SK-N-SH treated with all-trans-retinoic acid at 6 μM for 48 hours (cell line): ENCODE results near the gene RADIL.

Experiments
- ATAC-seq: fragments of 200-7000 bp; cut with Tn5 transposase; 3 replicates; pipeline ENCODE4 v1.9.1; 2020; ENCODE audit warnings: mild to moderate bottlenecking, moderate library complexity
- ARNTL ChIP-seq: fragments of 450-650 bp; formaldehyde crosslinking; IDR thresholded peaks from 2 replicates; pipeline ENCODE4 v1.5.0; 2020; ENCODE audit warnings: low read depth, mild to moderate bottlenecking, moderate library complexity, borderline replicate concordance
- BACH2 ChIP-seq: fragments of 250-450 bp; sonication (Bioruptor Pico); IDR thresholded peaks from 2 replicates; pipeline ENCODE4 v1.9.0; 2021; ENCODE audit warnings: mild to moderate bottlenecking, borderline replicate concordance
- CSDC2 ChIP-seq: fragments of 250-450 bp; sonication (Bioruptor Pico); IDR thresholded peaks from 2 replicates; pipeline ENCODE4 v1.5.0; 2020; ENCODE audit warnings: mild to moderate bottlenecking, moderate library complexity
- CSRNP3 ChIP-seq: fragments of 250-450 bp; sonication (Bioruptor Pico); IDR thresholded peaks from 2 replicates; pipeline ENCODE4 v1.5.1; 2021; ENCODE audit warnings: mild to moderate bottlenecking, moderate library complexity
- ESRRG ChIP-seq: fragments of 250-450 bp; sonication (Bioruptor Pico); IDR thresholded peaks from 2 replicates; pipeline ENCODE4 v1.6.1; 2021; ENCODE audit warnings: mild to moderate bottlenecking
- GLIS3 ChIP-seq: fragments of 250-450 bp; sonication (Bioruptor Pico); IDR thresholded peaks from 2 replicates; pipeline ENCODE4 v1.5.0; 2020; ENCODE audit warnings: mild to moderate bottlenecking, moderate library complexity
- ISL1 ChIP-seq: fragments of 250-450 bp; sonication (Bioruptor Pico); IDR thresholded peaks from 2 replicates; pipeline ENCODE4 v2.1.2; 2022; ENCODE audit warnings: mild to moderate bottlenecking, moderate library complexity
- OSR1 ChIP-seq: fragments of 250-450 bp; sonication (Bioruptor Pico); IDR thresholded peaks from 2 replicates; pipeline ENCODE4 v1.8.0; 2022; ENCODE audit warnings: moderate library complexity, mild to moderate bottlenecking, inconsistent platforms
- PATZ1 ChIP-seq: fragments of 250-450 bp; sonication (Bioruptor Pico); IDR thresholded peaks from 2 replicates; pipeline ENCODE4 v1.8.0; 2020; ENCODE audit warnings: mild to moderate bottlenecking, moderate library complexity, borderline replicate concordance
- POU6F1 ChIP-seq: fragments of 250-450 bp; sonication (Bioruptor Pico); IDR thresholded peaks from 2 replicates; pipeline ENCODE4 v1.8.0; 2021; ENCODE audit warnings: low read depth, mild to moderate bottlenecking, moderate library complexity, borderline replicate concordance
- PPARA ChIP-seq: fragments of 250-450 bp; sonication (Bioruptor Pico); IDR thresholded peaks from 2 replicates; pipeline ENCODE4 v1.5.0; 2020; ENCODE audit warnings: mild to moderate bottlenecking, borderline replicate concordance
- RARB ChIP-seq: fragments of 250-450 bp; sonication (Bioruptor Pico); IDR thresholded peaks from 2 replicates; pipeline ENCODE4 v1.8.0; 2021; ENCODE audit warnings: mild to moderate bottlenecking, moderate library complexity
- SNAI2 ChIP-seq: fragments of 250-450 bp; sonication (Bioruptor Pico); IDR thresholded peaks from 2 replicates; pipeline ENCODE4 v1.5.0; 2020; ENCODE audit warnings: mild to moderate bottlenecking, moderate library complexity
- TCF4 ChIP-seq: fragments of 250-450 bp; sonication (Bioruptor Pico); IDR thresholded peaks from 2 replicates; pipeline ENCODE4 v1.8.0; 2021; ENCODE audit warnings: mild to moderate bottlenecking, moderate library complexity, borderline replicate concordance
- TOX ChIP-seq: fragments of 250-450 bp; sonication (Bioruptor Pico); IDR thresholded peaks from 2 replicates; pipeline ENCODE4 v1.8.0; 2021; ENCODE audit warnings: mild to moderate bottlenecking, moderate library complexity, borderline replicate concordance
- TSHZ2 ChIP-seq: fragments of 250-450 bp; sonication (Bioruptor Pico); IDR thresholded peaks from 2 replicates; pipeline ENCODE4 v1.5.0; 2020; ENCODE audit warnings: mild to moderate bottlenecking, moderate library complexity
- ZC3H10 ChIP-seq: fragments of 250-450 bp; sonication (Bioruptor Pico); IDR thresholded peaks from 2 replicates; pipeline ENCODE4 v1.5.1; 2021; ENCODE audit warnings: mild to moderate bottlenecking, moderate library complexity
- ZFP3 ChIP-seq: fragments of 250-450 bp; sonication (Bioruptor Pico); IDR thresholded peaks from 2 replicates; pipeline ENCODE4 v1.5.0; 2020; ENCODE audit warnings: mild to moderate bottlenecking, moderate library complexity
- ZFP30 ChIP-seq: fragments of 450-650 bp; formaldehyde crosslinking; IDR thresholded peaks from 2 replicates; pipeline ENCODE4 v1.5.0; 2022; ENCODE audit warnings: mild to moderate bottlenecking, moderate library complexity
- ZNF565 ChIP-seq: fragments of 450-650 bp; formaldehyde crosslinking; conservative IDR thresholded peaks from 2 replicates; pipeline ENCODE4 v1.5.0; 2020; ENCODE audit warnings: low read depth, mild to moderate bottlenecking, moderate library complexity
- ZNF70 ChIP-seq: fragments of 450-650 bp; formaldehyde crosslinking; IDR thresholded peaks from 2 replicates; pipeline ENCODE4 v1.5.0; 2020; ENCODE audit warnings: mild to moderate bottlenecking, moderate library complexity
- ZNF8 ChIP-seq: fragments of 450-650 bp; formaldehyde crosslinking; IDR thresholded peaks from 2 replicates; pipeline ENCODE4 v1.5.0; 2020; ENCODE audit warnings: mild to moderate bottlenecking, moderate library complexity

RADIL gene

GRCh38 chr7:4876586-4876985 is 6.9 kb downstream of the RADIL start:
- no peak for ATAC-seq
- TF ChIP-seq RARB (CRISPR knock-in tag) = no peak
- TF ChIP-seq ZFP30 (CRISPR knock-in tag) = no peak
- no peak for TF ChIP-seq SNAI2 (CRISPR knock-in tag)
- no peak for TF ChIP-seq ZFP3 (CRISPR knock-in tag)
- TF ChIP-seq TOX = no peak
- no peak for TF ChIP-seq ZNF565 (CRISPR knock-in tag)
- TF ChIP-seq ZC3H10 (CRISPR knock-in tag) = no peak
- TF ChIP-seq ZNF70 (CRISPR knock-in tag) = no peak

- no peak for TF ChIP-seq ZNF70 (CRISPR knock-in tag)
- TF ChIP-seq TSHZ2 = no peak
- TF ChIP-seq ISL1 = no peak
- no peak for TF ChIP-seq CSDC2 (CRISPR knock-in tag)
- TF ChIP-seq SNAI2 (CRISPR knock-in tag) = no peak
- TF ChIP-seq BACH2 (CRISPR knock-in tag) = no peak
- TF ChIP-seq PATZ1 = no peak
- TF ChIP-seq TOX = no peak
- no peak for TF ChIP-seq ZFP30 (CRISPR knock-in tag)
- ATAC-seq = no peak
Observed at GRCh38 chr7:4875391-4875790, 8.1 kb downstream of the RADIL start.

- no peak; the same call in 2 of the 3 replicates for ATAC-seq
- TF ChIP-seq POU6F1 (CRISPR knock-in tag) (no peak), CSRNP3 (CRISPR knock-in tag) (no peak), TCF4 (CRISPR knock-in tag) (no peak), ZFP30 (CRISPR knock-in tag) (no peak), PPARA (no peak), TSHZ2 (no peak), ARNTL (CRISPR knock-in tag) (no peak), OSR1 (no peak), GLIS3 (no peak), ESRRG (CRISPR knock-in tag) (no peak), ZNF8 (CRISPR knock-in tag) (no peak), ZNF565 (CRISPR knock-in tag) (no peak), SNAI2 (CRISPR knock-in tag) (no peak), ZC3H10 (CRISPR knock-in tag) (no peak), ZNF70 (CRISPR knock-in tag) (no peak), ZFP3 (CRISPR knock-in tag) (no peak), PATZ1 (no peak), TOX (no peak), CSDC2 (CRISPR knock-in tag) (no peak)
Observed at GRCh38 chr7:4873071-4873944, 10.2 kb downstream of the RADIL start.
